H1 (cell line): ENCODE results near the gene CACNB4. TPM values are rescaled to one million over a fixed set of nuclear protein-coding genes. Genes with fewer than 3 reads are reported as not detected.

ENCODE experiments used
- BACH1 ChIP-seq: IDR thresholded peaks from 2 replicates; pipeline ENCODE4 v1.6.1; 2012; ENCODE audit warnings: low read length, improper control_type of control experiment
- CREB1 ChIP-seq: IDR thresholded peaks from 2 replicates; pipeline ENCODE4 v1.6.1; 2012; ENCODE audit warnings: inconsistent platforms
- POLR2AphosphoS5 ChIP-seq: IDR thresholded peaks from 2 replicates; pipeline ENCODE4 v1.6.1; 2011; ENCODE audit warnings: low read depth, low read length
- SP1 ChIP-seq: IDR thresholded peaks from 2 replicates; pipeline ENCODE4 v1.6.1; 2011; ENCODE audit warnings: low read depth, low read length
- ZNF274 ChIP-seq: IDR thresholded peaks from 2 replicates; pipeline ENCODE4 v1.7.0; 2012; ENCODE audit warnings: low read length, borderline replicate concordance; ENCODE audit errors: extremely low read depth
- polyA plus RNA-seq, 7 experiments: library from polyadenylated mRNA; depleted of rRNA in 3 of 7; stranded (reverse) in 5 of 7; unstranded in 2 of 7; fragments of >200 nt in 5 of 7; fragments of 200-250 nt in 2 of 7; gene quantifications; 1 replicate in 5 of 7; 2 replicates in 1 of 7; 4 replicates in 1 of 7; pipeline versions ENCODE4 v1.2.1 to v1.2.3, GENCODE V29; 2011 to 2013; ENCODE audit warnings: missing spikeins in 2 of 7, mixed read lengths in 2 of 7
- total RNA-seq: library from RNA; stranded (reverse); fragmentation: NEBNext Ultra II Directional; extraction: Animal tissue kit (Norgen Biotek cat#: 25700); gene quantifications from 2 replicates; pipeline ENCODE4 v1.2.1, GENCODE V29; 2021
- TF ChIP-seq, protein P1 (sequence below), 3 experiments: IDR thresholded peaks; 1 replicate in 2 of 3; 2 replicates in 1 of 3; pipeline versions ENCODE4 v1.5.1 to v1.6.1; 2011; ENCODE audit warnings: low read length in 3 of 3, mild to moderate bottlenecking in 3 of 3, inconsistent platforms in 2 of 3, low read depth in 1 of 3, moderate library complexity in 1 of 3; ENCODE audit not compliant: insufficient read depth in 1 of 3; ENCODE audit errors: control extremely low read depth in 1 of 3
- TF ChIP-seq, protein P2 (sequence below): IDR thresholded peaks from 2 replicates; pipeline ENCODE4 v1.6.1; 2011; ENCODE audit warnings: low read length, improper control_type of control experiment

CACNB4 gene
- total and polyA plus RNA-seq, 2 of the 8 experiments (the other 6 are each of a cell fraction or from before 2014, with no cell fraction given), result 2.0 to 4.0 TPM

DNA sequence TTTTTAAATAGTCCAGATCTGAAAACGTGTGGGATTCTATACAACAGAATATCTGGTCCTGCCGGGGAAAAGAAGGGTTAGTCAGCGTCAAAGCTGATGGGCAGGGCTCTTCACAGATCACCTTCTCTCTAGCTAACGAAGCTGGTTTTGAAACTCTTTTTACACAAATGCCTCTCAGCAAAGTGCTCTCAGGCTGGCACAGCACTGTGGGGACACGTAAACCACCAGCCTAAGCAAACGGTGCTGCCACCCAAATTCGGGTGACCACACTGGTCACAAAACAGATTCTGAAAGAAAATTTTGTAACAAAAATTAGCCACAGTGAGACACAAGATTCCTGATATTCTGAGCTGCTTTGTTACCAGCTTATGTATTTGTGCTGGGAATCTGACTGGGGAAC is 217.5 kb downstream of the CACNB4 start (continued):
- TF ChIP-seq, protein P1, sequence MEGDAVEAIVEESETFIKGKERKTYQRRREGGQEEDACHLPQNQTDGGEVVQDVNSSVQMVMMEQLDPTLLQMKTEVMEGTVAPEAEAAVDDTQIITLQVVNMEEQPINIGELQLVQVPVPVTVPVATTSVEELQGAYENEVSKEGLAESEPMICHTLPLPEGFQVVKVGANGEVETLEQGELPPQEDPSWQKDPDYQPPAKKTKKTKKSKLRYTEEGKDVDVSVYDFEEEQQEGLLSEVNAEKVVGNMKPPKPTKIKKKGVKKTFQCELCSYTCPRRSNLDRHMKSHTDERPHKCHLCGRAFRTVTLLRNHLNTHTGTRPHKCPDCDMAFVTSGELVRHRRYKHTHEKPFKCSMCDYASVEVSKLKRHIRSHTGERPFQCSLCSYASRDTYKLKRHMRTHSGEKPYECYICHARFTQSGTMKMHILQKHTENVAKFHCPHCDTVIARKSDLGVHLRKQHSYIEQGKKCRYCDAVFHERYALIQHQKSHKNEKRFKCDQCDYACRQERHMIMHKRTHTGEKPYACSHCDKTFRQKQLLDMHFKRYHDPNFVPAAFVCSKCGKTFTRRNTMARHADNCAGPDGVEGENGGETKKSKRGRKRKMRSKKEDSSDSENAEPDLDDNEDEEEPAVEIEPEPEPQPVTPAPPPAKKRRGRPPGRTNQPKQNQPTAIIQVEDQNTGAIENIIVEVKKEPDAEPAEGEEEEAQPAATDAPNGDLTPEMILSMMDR (IDR thresholded peaks at IDR 0.05; ENCODE audit: control extremely low read depth in 1 of 3, insufficient read depth in 1 of 3, low read depth in 1 of 3, low read length in 3 of 3), result no peak
- TF ChIP-seq ZNF274 (no peak), BACH1 (no peak), CREB1 (no peak), POLR2AphosphoS5 (no peak), SP1 (no peak)
- TF ChIP-seq, protein P2, sequence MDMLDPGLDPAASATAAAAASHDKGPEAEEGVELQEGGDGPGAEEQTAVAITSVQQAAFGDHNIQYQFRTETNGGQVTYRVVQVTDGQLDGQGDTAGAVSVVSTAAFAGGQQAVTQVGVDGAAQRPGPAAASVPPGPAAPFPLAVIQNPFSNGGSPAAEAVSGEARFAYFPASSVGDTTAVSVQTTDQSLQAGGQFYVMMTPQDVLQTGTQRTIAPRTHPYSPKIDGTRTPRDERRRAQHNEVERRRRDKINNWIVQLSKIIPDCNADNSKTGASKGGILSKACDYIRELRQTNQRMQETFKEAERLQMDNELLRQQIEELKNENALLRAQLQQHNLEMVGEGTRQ, result no peak
- TF ChIP-seq, all 59 proteins: peak for 0
